HG03103 (cell line): ENCODE data around the gene OTUB2.
"Not testable (repeated sequence)": the region's sequence is repeated elsewhere in the genome, so short reads cannot be mapped to it uniquely, and the experiment has no call there.

Experiments
- ATAC-seq: cut with Tn5 transposase; IDR thresholded peaks from one replicate; pipeline ENCODE4 v1.9.1; 2021; ENCODE audit warnings: low read depth; ENCODE audit not compliant: unreplicated experiment

The OTUB2 gene

GRCh38 chr14:94052199-94052598, 26.1 kb downstream of the OTUB2 start:
- ATAC-seq, result no peak

GRCh38 chr14:94052662-94053061, 26.5 kb downstream of the OTUB2 start:
- no peak for ATAC-seq

- no peak for ATAC-seq
Measured at GRCh38 chr14:94054401-94054800, 28.3 kb downstream of the OTUB2 start.

GRCh38 chr14:94054936-94055335, 28.8 kb downstream of the OTUB2 start:
- no peak for ATAC-seq

GRCh38 chr14:94056579-94057308, 30.6 kb downstream of the OTUB2 start:
- ATAC-seq, result peak; percentile 62

- no peak for ATAC-seq
Measured at GRCh38 chr14:94058128-94058673, 32.1 kb downstream of the OTUB2 start.

- no peak for ATAC-seq
Measured at GRCh38 chr14:94058674-94059138, 32.6 kb downstream of the OTUB2 start.

- no peak for ATAC-seq
Measured at GRCh38 chr14:94059998-94060397, 33.9 kb downstream of the OTUB2 start.

GRCh38 chr14:94062344-94062940, 36.3 kb downstream of the OTUB2 start:
- no peak for ATAC-seq

GRCh38 chr14:94066089-94066676, 40.0 kb downstream of the OTUB2 start:
- no peak for ATAC-seq

- ATAC-seq, result not testable (repeated sequence)
Measured at GRCh38 chr14:94072076-94072475, 45.9 kb downstream of the OTUB2 start.

GRCh38 chr14:94074534-94074933, 48.4 kb downstream of the OTUB2 start:
- no peak for ATAC-seq

GRCh38 chr14:94075008-94075407, 48.9 kb downstream of the OTUB2 start:
- no peak for ATAC-seq

GRCh38 chr14:94077111-94077821, 51.1 kb downstream of the OTUB2 start:
- ATAC-seq, result no peak

- no peak for ATAC-seq
Measured at GRCh38 chr14:94077823-94078222, 51.7 kb downstream of the OTUB2 start.

- ATAC-seq, result peak; percentile 4
Measured at GRCh38 chr14:94079891-94080620, 53.9 kb downstream of the OTUB2 start.

- ATAC-seq, result peak; percentile 98
Measured at GRCh38 chr14:94080621-94081385, 54.7 kb downstream of the OTUB2 start, which contains the start of the genes DDX24 and IFI27L1. Gene DDX24 (minus strand): TSS chr14:94081202. CDS start chr14:94079742, 1,460 bp downstream. Gene IFI27L1 (plus strand): TSS chr14:94081310. CDS start chr14:94096938, 15,628 bp downstream.

GRCh38 chr14:94081386-94081820, 55.3 kb downstream of the OTUB2 start:
- peak; percentile 15 for ATAC-seq

GRCh38 chr14:94087891-94088290, 61.8 kb downstream of the OTUB2 start:
- no peak for ATAC-seq
